Measurements from ENCODE around the gene SH3BP1. TPM values are rescaled to one million over a fixed set of nuclear protein-coding genes. Genes with fewer than 3 reads are reported as not detected.
"Not testable (repeated sequence)": the region's sequence is repeated elsewhere in the genome, so short reads cannot be mapped to it uniquely, and the experiment has no call there.

Gene SH3BP1
- total RNA-seq, 6 experiments from 2014 or later, result 1.6 to 4.8 (median 2.8) TPM

- no peaks in the 10 kb centered on the region for H3K36me3 ChIP-seq
- no peaks in the 10 kb centered on the region for H3K27me3 ChIP-seq
- DNase-seq (no peak), ATAC-seq (peak in 1 of 4 donors; percentile 28)
- no peaks in the 10 kb centered on the region for H3K9me3 ChIP-seq
- no peak overlapping the region for H3K27ac ChIP-seq
- WGBS (ENCODE audit: insufficient coverage, low coverage, low lambda C conversion rate, missing lambda C conversion rate), result 60% methylated on average over 3 of the region's 4 CpGs
- H3K4me3 ChIP-seq, result no peak overlapping the region
- TF ChIP-seq CTCF (IDR thresholded peaks at IDR 0.05) (no peak), POLR2A (IDR thresholded peaks at IDR 0.05) (no peak)
- intact Hi-C loops (cut with DNase I), result no loop called here
- peaks cover 0 to 14% (median 0%) of the 10 kb centered on the region in 4 donors for H3K4me1 ChIP-seq
Observed at GRCh38 chr22:37599153-37599552, 40.3 kb upstream of the SH3BP1 start.

GRCh38 chr22:37601203-37601539, 38.3 kb upstream of the SH3BP1 start:
- Histone ChIP-seq H3K9me3 (no peaks in the 10 kb centered on the region), H3K36me3 (no peaks in the 10 kb centered on the region), H3K27me3 (no peaks in the 10 kb centered on the region), H3K27ac (peak overlapping the region in 1 of 3 donors; percentile 15), H3K4me3 (no peak overlapping the region), H3K4me1 (peaks cover 0 to 14% (median 0%) of the 10 kb centered on the region in 4 donors)
- TF ChIP-seq CTCF (IDR thresholded peaks at IDR 0.05), result no peak
- no peak for TF ChIP-seq POLR2A (IDR thresholded peaks at IDR 0.05)
- DNase-seq, result no peak
- ATAC-seq, result peak in 2 of 4 donors; percentile 4 to 22
- WGBS (ENCODE audit: insufficient coverage, low coverage, low lambda C conversion rate, missing lambda C conversion rate), result 42% methylated on average over 4 of the region's 4 CpGs
- intact Hi-C loops (cut with DNase I), result no loop called here

GRCh38 chr22:37601540-37602442, 37.7 kb upstream of the SH3BP1 start:
- DNase-seq (peak in 1 of 3 donors; percentile 84), ATAC-seq (peak; percentile 89 to 95 (median 92))
- no peak overlapping the region for H3K4me3 ChIP-seq
- H3K9me3 ChIP-seq, result no peaks in the 10 kb centered on the region
- peaks cover 0 to 14% (median 0%) of the 10 kb centered on the region in 4 donors for H3K4me1 ChIP-seq
- no peaks in the 10 kb centered on the region for H3K27me3 ChIP-seq
- H3K36me3 ChIP-seq, result no peaks in the 10 kb centered on the region
- H3K27ac ChIP-seq, result peak overlapping the region in 1 of 3 donors; percentile 48
- TF ChIP-seq CTCF (IDR thresholded peaks at IDR 0.05) (no peak), POLR2A (IDR thresholded peaks at IDR 0.05) (no peak)
- intact Hi-C loops (cut with DNase I), result no loop called here
- 16% methylated on average over 13 of the region's 14 CpGs for WGBS (ENCODE audit: insufficient coverage, low coverage, low lambda C conversion rate, missing lambda C conversion rate)

- Histone ChIP-seq H3K4me1 (peaks cover 0 to 14% (median 0%) of the 10 kb centered on the region in 4 donors), H3K27ac (peak overlapping the region in 1 of 3 donors; percentile 48)
- intact Hi-C loops (cut with DNase I); H3K9me3 ChIP-seq; DNase-seq; H3K4me3 ChIP-seq; H3K27me3 ChIP-seq; H3K36me3 ChIP-seq; ATAC-seq: not testable (repeated sequence)
- 97% methylated on average over 5 of the region's 5 CpGs for WGBS (ENCODE audit: insufficient coverage, low coverage, low lambda C conversion rate, missing lambda C conversion rate)
Observed at GRCh38 chr22:37602546-37603277, 36.8 kb upstream of the SH3BP1 start.

GRCh38 chr22:37604074-37604473, 35.4 kb upstream of the SH3BP1 start:
- no peak overlapping the region for H3K4me3 ChIP-seq
- intact Hi-C loops (cut with DNase I), result no loop called here
- peaks cover 0 to 14% (median 0%) of the 10 kb centered on the region in 4 donors for H3K4me1 ChIP-seq
- no peaks in the 10 kb centered on the region for H3K36me3 ChIP-seq
- H3K27me3 ChIP-seq, result no peaks in the 10 kb centered on the region
- DNase-seq, result no peak
- no peak for ATAC-seq
- TF ChIP-seq CTCF (IDR thresholded peaks at IDR 0.05), result no peak
- TF ChIP-seq POLR2A (IDR thresholded peaks at IDR 0.05), result no peak
- WGBS (ENCODE audit: insufficient coverage, low coverage, low lambda C conversion rate, missing lambda C conversion rate), result 77% methylated on average over 6 of the region's 6 CpGs
- H3K9me3 ChIP-seq, result no peaks in the 10 kb centered on the region
- no peak overlapping the region for H3K27ac ChIP-seq

Measured in right lobe of liver (tissue), 6 donors.